NT2/D1 (cell line): ENCODE results near the gene NIPSNAP3A.

Experiments used
- SUZ12 ChIP-seq: IDR thresholded peaks from 2 replicates; pipeline ENCODE4 v1.6.1; 2011; ENCODE audit not compliant: insufficient read length, insufficient read depth; ENCODE audit errors: extremely low read depth
- YY1 ChIP-seq: IDR thresholded peaks from 2 replicates; pipeline ENCODE4 v1.6.1; 2011; ENCODE audit not compliant: insufficient read length, insufficient read depth
- ZNF274 ChIP-seq: IDR thresholded peaks from 2 replicates; pipeline ENCODE4 v1.6.1; 2011; ENCODE audit warnings: mild to moderate bottlenecking, low read depth, low read length

DNA sequence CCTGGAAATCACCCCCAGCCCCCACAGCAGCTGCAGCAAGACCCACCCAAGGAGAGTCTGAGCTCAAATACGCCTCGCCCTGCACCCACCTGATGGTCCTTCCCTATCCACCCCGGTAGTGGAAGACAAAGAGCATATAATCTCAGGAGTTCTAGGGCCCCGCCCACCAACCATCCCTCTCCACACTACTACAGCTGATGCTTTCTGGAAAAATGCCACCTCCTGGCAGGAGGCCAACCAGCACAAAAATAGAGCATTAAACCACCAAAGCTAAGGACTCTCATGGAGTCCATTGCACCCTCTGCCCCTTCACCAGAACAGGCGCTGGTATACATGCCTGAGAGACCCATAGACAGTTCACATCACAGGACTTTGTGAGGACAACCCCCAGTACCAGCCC, 22.5 kb upstream of the NIPSNAP3A start:
- no peak for TF ChIP-seq ZNF274
- no peak for TF ChIP-seq YY1
- TF ChIP-seq SUZ12, result no peak
